GM23338 (cell line): Measurements from ENCODE around the gene PSG3. TPM values are rescaled to one million over a fixed set of nuclear protein-coding genes. Genes with fewer than 3 reads are reported as not detected.

Source experiments
- CREB1 ChIP-seq: fragments of 250-450 bp; sonication (Bioruptor Pico); IDR thresholded peaks from 2 replicates; pipeline ENCODE4 v1.5.0; 2020; ENCODE audit warnings: low read depth, mild to moderate bottlenecking, moderate library complexity
- polyA plus RNA-seq: library from polyadenylated mRNA; unstranded; fragments of >200 nt; fragmentation: Nextera tagmentation; extraction: Ambion mirVana; gene quantifications from 2 replicates; pipeline ENCODE4 v1.2.1, GENCODE V29; 2016
- total RNA-seq: library from RNA; depleted of rRNA; stranded (reverse); fragments of >200 nt; shearing (Covaris generic); gene quantifications from 2 replicates; pipeline ENCODE4 v1.2.3, GENCODE V29; 2014
- TF ChIP-seq, protein P1 (sequence below): fragments of 250-450 bp; sonication (Bioruptor Pico); IDR thresholded peaks from 2 replicates; pipeline ENCODE4 v1.5.0; 2020; ENCODE audit warnings: mild to moderate bottlenecking, moderate library complexity
- TF ChIP-seq, protein P2 (sequence below): IDR thresholded peaks from one replicate; pipeline ENCODE4 v1.6.1; 2018; ENCODE audit warnings: antibody characterized with exemption; ENCODE audit not compliant: unreplicated experiment
- TF ChIP-seq, protein P3 (sequence below), 2 experiments: fragments of 200-600 bp in 1 of 2; sonication (generic) in 1 of 2; conservative IDR thresholded peaks; 2 replicates each; pipeline versions ENCODE4 v1.5.1 to v1.6.1; 2016 to 2017; ENCODE audit warnings: antibody characterized with exemption in 2 of 2, low read depth in 2 of 2, mild to moderate bottlenecking in 2 of 2, moderate library complexity in 1 of 2

PSG3 gene
- total and polyA plus RNA-seq, 2 experiments from 2014 or later, result not detected

DNA sequence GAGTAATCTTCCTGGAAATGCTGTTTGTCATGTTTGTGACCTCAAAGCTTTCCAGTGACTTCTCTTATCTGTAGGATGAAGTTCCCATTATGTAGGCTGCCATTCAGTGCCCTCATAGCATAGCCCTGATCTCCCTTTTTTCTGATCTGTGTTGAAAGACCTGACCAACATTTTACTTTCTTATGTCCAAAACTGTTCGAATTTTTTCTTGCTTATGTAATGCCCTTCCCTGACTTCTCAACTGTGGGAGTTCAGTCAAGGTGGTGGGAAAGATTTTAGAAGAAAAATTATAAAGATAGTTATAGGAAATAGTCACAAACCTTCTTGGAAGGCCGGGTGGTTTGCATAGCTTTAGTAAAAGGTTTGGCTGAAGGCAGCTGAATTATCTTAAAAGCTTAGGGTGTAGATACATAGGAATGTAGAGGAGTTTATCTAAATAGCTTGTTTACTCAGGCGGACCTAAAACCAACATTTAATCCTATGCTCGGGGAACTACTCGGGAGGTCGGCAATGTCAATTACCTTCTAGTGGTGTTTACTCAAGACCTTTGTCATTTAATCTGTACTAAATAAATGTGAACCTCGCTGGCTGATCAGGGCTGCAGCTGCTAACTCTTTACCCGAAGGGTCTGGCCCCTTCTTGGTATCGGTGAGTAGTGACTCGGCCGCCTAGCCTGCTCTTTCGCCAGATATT is 44.3 kb downstream of the PSG3 start (continued):
- TF ChIP-seq, protein P1, sequence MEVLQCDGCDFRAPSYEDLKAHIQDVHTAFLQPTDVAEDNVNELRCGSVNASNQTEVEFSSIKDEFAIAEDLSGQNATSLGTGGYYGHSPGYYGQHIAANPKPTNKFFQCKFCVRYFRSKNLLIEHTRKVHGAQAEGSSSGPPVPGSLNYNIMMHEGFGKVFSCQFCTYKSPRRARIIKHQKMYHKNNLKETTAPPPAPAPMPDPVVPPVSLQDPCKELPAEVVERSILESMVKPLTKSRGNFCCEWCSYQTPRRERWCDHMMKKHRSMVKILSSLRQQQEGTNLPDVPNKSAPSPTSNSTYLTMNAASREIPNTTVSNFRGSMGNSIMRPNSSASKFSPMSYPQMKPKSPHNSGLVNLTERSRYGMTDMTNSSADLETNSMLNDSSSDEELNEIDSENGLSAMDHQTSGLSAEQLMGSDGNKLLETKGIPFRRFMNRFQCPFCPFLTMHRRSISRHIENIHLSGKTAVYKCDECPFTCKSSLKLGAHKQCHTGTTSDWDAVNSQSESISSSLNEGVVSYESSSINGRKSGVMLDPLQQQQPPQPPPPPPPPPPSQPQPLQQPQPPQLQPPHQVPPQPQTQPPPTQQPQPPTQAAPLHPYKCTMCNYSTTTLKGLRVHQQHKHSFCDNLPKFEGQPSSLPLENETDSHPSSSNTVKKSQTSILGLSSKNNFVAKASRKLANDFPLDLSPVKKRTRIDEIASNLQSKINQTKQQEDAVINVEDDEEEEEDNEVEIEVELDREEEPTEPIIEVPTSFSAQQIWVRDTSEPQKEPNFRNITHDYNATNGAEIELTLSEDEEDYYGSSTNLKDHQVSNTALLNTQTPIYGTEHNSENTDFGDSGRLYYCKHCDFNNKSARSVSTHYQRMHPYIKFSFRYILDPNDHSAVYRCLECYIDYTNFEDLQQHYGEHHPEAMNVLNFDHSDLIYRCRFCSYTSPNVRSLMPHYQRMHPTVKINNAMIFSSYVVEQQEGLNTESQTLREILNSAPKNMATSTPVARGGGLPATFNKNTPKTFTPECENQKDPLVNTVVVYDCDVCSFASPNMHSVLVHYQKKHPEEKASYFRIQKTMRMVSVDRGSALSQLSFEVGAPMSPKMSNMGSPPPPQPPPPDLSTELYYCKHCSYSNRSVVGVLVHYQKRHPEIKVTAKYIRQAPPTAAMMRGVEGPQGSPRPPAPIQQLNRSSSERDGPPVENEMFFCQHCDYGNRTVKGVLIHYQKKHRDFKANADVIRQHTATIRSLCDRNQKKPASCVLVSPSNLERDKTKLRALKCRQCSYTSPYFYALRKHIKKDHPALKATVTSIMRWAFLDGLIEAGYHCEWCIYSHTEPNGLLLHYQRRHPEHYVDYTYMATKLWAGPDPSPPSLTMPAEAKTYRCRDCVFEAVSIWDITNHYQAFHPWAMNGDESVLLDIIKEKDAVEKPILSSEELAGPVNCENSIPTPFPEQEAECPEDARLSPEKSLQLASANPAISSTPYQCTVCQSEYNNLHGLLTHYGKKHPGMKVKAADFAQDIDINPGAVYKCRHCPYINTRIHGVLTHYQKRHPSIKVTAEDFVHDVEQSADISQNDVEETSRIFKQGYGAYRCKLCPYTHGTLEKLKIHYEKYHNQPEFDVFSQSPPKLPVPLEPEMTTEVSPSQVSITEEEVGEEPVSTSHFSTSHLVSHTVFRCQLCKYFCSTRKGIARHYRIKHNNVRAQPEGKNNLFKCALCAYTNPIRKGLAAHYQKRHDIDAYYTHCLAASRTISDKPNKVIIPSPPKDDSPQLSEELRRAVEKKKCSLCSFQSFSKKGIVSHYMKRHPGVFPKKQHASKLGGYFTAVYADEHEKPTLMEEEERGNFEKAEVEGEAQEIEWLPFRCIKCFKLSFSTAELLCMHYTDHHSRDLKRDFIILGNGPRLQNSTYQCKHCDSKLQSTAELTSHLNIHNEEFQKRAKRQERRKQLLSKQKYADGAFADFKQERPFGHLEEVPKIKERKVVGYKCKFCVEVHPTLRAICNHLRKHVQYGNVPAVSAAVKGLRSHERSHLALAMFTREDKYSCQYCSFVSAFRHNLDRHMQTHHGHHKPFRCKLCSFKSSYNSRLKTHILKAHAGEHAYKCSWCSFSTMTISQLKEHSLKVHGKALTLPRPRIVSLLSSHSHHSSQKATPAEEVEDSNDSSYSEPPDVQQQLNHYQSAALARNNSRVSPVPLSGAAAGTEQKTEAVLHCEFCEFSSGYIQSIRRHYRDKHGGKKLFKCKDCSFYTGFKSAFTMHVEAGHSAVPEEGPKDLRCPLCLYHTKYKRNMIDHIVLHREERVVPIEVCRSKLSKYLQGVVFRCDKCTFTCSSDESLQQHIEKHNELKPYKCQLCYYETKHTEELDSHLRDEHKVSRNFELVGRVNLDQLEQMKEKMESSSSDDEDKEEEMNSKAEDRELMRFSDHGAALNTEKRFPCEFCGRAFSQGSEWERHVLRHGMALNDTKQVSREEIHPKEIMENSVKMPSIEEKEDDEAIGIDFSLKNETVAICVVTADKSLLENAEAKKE (CRISPR knock-in tag), result no peak
- TF ChIP-seq CREB1 (CRISPR knock-in tag), result no peak
- TF ChIP-seq, protein P2, sequence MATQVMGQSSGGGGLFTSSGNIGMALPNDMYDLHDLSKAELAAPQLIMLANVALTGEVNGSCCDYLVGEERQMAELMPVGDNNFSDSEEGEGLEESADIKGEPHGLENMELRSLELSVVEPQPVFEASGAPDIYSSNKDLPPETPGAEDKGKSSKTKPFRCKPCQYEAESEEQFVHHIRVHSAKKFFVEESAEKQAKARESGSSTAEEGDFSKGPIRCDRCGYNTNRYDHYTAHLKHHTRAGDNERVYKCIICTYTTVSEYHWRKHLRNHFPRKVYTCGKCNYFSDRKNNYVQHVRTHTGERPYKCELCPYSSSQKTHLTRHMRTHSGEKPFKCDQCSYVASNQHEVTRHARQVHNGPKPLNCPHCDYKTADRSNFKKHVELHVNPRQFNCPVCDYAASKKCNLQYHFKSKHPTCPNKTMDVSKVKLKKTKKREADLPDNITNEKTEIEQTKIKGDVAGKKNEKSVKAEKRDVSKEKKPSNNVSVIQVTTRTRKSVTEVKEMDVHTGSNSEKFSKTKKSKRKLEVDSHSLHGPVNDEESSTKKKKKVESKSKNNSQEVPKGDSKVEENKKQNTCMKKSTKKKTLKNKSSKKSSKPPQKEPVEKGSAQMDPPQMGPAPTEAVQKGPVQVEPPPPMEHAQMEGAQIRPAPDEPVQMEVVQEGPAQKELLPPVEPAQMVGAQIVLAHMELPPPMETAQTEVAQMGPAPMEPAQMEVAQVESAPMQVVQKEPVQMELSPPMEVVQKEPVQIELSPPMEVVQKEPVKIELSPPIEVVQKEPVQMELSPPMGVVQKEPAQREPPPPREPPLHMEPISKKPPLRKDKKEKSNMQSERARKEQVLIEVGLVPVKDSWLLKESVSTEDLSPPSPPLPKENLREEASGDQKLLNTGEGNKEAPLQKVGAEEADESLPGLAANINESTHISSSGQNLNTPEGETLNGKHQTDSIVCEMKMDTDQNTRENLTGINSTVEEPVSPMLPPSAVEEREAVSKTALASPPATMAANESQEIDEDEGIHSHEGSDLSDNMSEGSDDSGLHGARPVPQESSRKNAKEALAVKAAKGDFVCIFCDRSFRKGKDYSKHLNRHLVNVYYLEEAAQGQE, result no peak
- TF ChIP-seq, protein P3, sequence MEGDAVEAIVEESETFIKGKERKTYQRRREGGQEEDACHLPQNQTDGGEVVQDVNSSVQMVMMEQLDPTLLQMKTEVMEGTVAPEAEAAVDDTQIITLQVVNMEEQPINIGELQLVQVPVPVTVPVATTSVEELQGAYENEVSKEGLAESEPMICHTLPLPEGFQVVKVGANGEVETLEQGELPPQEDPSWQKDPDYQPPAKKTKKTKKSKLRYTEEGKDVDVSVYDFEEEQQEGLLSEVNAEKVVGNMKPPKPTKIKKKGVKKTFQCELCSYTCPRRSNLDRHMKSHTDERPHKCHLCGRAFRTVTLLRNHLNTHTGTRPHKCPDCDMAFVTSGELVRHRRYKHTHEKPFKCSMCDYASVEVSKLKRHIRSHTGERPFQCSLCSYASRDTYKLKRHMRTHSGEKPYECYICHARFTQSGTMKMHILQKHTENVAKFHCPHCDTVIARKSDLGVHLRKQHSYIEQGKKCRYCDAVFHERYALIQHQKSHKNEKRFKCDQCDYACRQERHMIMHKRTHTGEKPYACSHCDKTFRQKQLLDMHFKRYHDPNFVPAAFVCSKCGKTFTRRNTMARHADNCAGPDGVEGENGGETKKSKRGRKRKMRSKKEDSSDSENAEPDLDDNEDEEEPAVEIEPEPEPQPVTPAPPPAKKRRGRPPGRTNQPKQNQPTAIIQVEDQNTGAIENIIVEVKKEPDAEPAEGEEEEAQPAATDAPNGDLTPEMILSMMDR (conservative IDR thresholded peaks at IDR 0.05; ENCODE audit: low read depth in 2 of 2), result no peak
